Epidermal melanocyte (primary cell): ENCODE results near the gene GPAM.
A peak's percentile ranks its signal among the peaks of the same experiment; 100 is the strongest.

Experiments used
- DNase-seq: peaks from one replicate; pipeline ENCODE4 v3.0.0; 2011; ENCODE audit warnings: low spot score; ENCODE audit not compliant: insufficient read length

Gene GPAM

GRCh38 chr10:112184379-112184778 lies 814 bp upstream of the GPAM start:
- DNase-seq = no peak

GRCh38 chr10:112184052-112184371 lies 447 bp upstream of the GPAM start:
- peak; percentile 24 for DNase-seq

- DNase-seq = no peak
Observed at GRCh38 chr10:112182784-112183328, 709 bp downstream of the GPAM start.

GRCh38 chr10:112177247-112177646 lies 6.3 kb downstream of the GPAM start:
- no peak for DNase-seq

- DNase-seq = no peak
Observed at GRCh38 chr10:112176543-112176942, 7.0 kb downstream of the GPAM start.

GRCh38 chr10:112175409-112175808 lies 8.2 kb downstream of the GPAM start:
- DNase-seq = no peak

GRCh38 chr10:112173206-112173605 lies 10.4 kb downstream of the GPAM start:
- DNase-seq = no peak

- DNase-seq = no peak
Observed at GRCh38 chr10:112168733-112169132, 14.8 kb downstream of the GPAM start.

GRCh38 chr10:112166800-112167199 lies 16.8 kb downstream of the GPAM start:
- DNase-seq = no peak

GRCh38 chr10:112161757-112162518 lies 21.6 kb downstream of the GPAM start:
- DNase-seq = no peak

- no peak for DNase-seq
Observed at GRCh38 chr10:112160834-112161233, 22.7 kb downstream of the GPAM start.

GRCh38 chr10:112159469-112159868 lies 24.1 kb downstream of the GPAM start:
- DNase-seq = no peak

- no peak for DNase-seq
Observed at GRCh38 chr10:112151524-112152039, 32.0 kb downstream of the GPAM start.

GRCh38 chr10:112148331-112148730 lies 35.2 kb downstream of the GPAM start:
- no peak for DNase-seq

- no peak for DNase-seq
Observed at GRCh38 chr10:112146799-112147198, 36.8 kb downstream of the GPAM start.

- DNase-seq = no peak
Observed at GRCh38 chr10:112145263-112145662, 38.3 kb downstream of the GPAM start.

GRCh38 chr10:112143420-112143819 lies 40.1 kb downstream of the GPAM start:
- DNase-seq = no peak

GRCh38 chr10:112141292-112141691 lies 42.3 kb downstream of the GPAM start:
- DNase-seq = no peak

- peak; percentile 65 for DNase-seq
Observed at GRCh38 chr10:112140110-112140970, 43.2 kb downstream of the GPAM start.

GRCh38 chr10:112139176-112139575 lies 44.4 kb downstream of the GPAM start:
- no peak for DNase-seq

- DNase-seq = peak; percentile 80
Observed at GRCh38 chr10:112137154-112137987, 46.2 kb downstream of the GPAM start.
